ENCODE measurements around the gene CACUL1.
"Not testable (repeated sequence)": the region's sequence is repeated elsewhere in the genome, so short reads cannot be mapped to it uniquely, and the experiment has no call there.

CACUL1 gene

GRCh38 chr10:118754556-118755423, at the start of gene CACUL1:
Gene CACUL1 (minus strand): TSS chr10:118754970. CDS start chr10:118754762, 208 bp downstream.
- peak; percentile 98 to 100 for DNase-seq (ENCODE audit: low read depth in 2 of 2)

GRCh38 chr10:118804262-118804773, 49.5 kb upstream of the CACUL1 start:
- no peak for DNase-seq (ENCODE audit: low read depth in 2 of 2)

- DNase-seq (ENCODE audit: low read depth in 2 of 2), result no peak
Measured at GRCh38 chr10:118802126-118802793, 47.5 kb upstream of the CACUL1 start.

GRCh38 chr10:118800920-118801319, 46.1 kb upstream of the CACUL1 start:
- no peak for DNase-seq (ENCODE audit: low read depth in 2 of 2)

GRCh38 chr10:118799777-118800176, 45.0 kb upstream of the CACUL1 start:
- DNase-seq (ENCODE audit: low read depth in 2 of 2), result no peak

- DNase-seq (ENCODE audit: low read depth in 2 of 2), result no peak
Measured at GRCh38 chr10:118798231-118798662, 43.5 kb upstream of the CACUL1 start.

- DNase-seq (ENCODE audit: low read depth in 2 of 2), result not testable (repeated sequence)
Measured at GRCh38 chr10:118794971-118795370, 40.2 kb upstream of the CACUL1 start.

GRCh38 chr10:118793545-118793944, 38.8 kb upstream of the CACUL1 start:
- no peak for DNase-seq (ENCODE audit: low read depth in 2 of 2)

GRCh38 chr10:118792526-118792925, 37.8 kb upstream of the CACUL1 start:
- no peak for DNase-seq (ENCODE audit: low read depth in 2 of 2)

GRCh38 chr10:118790058-118790457, 35.3 kb upstream of the CACUL1 start:
- no peak for DNase-seq (ENCODE audit: low read depth in 2 of 2)

GRCh38 chr10:118785551-118785950, 30.8 kb upstream of the CACUL1 start:
- DNase-seq (ENCODE audit: low read depth in 2 of 2), result no peak

GRCh38 chr10:118783776-118784545, 29.2 kb upstream of the CACUL1 start:
- no peak for DNase-seq (ENCODE audit: low read depth in 2 of 2)

- DNase-seq (ENCODE audit: low read depth in 2 of 2), result not testable (repeated sequence)
Measured at GRCh38 chr10:118782916-118783465, 28.2 kb upstream of the CACUL1 start.

- no peak for DNase-seq (ENCODE audit: low read depth in 2 of 2)
Measured at GRCh38 chr10:118781541-118781940, 26.8 kb upstream of the CACUL1 start.

- DNase-seq (ENCODE audit: low read depth in 2 of 2), result no peak
Measured at GRCh38 chr10:118778727-118779126, 24.0 kb upstream of the CACUL1 start.

- no peak for DNase-seq (ENCODE audit: low read depth in 2 of 2)
Measured at GRCh38 chr10:118776960-118777359, 22.2 kb upstream of the CACUL1 start.

GRCh38 chr10:118776033-118776432, 21.3 kb upstream of the CACUL1 start:
- no peak for DNase-seq (ENCODE audit: low read depth in 2 of 2)

GRCh38 chr10:118775478-118775877, 20.7 kb upstream of the CACUL1 start:
- DNase-seq (ENCODE audit: low read depth in 2 of 2), result no peak

GRCh38 chr10:118773041-118773440, 18.3 kb upstream of the CACUL1 start:
- no peak for DNase-seq (ENCODE audit: low read depth in 2 of 2)

- DNase-seq (ENCODE audit: low read depth in 2 of 2), result no peak
Measured at GRCh38 chr10:118771976-118772375, 17.2 kb upstream of the CACUL1 start.

GRCh38 chr10:118769898-118770600, 15.3 kb upstream of the CACUL1 start:
- DNase-seq (ENCODE audit: low read depth in 2 of 2), result no peak

Data from activated CD8-positive, alpha-beta memory T cell treated with anti-CD3 and anti-CD28 coated beads for 4 hours (primary cell).